Stomach (tissue), 4 donors: ENCODE results near the gene TRIM59.

Experiments
- CTCF ChIP-seq, 7 experiments: fragments of 450-650 bp in 4 of 7; fragments of 200-600 bp in 3 of 7; sonication (generic) in 3 of 7; IDR thresholded peaks; one replicate each; pipeline ENCODE4 v1.5.1; 2016 to 2019; ENCODE audit warnings: antibody characterized with exemption in 7 of 7, control low read depth in 2 of 7, mild to moderate bottlenecking in 1 of 7
- EP300 ChIP-seq: sonication (generic); formaldehyde crosslinking; IDR thresholded peaks from one replicate; pipeline ENCODE4 v1.6.1; 2017; ENCODE audit warnings: antibody characterized with exemption
- POLR2A ChIP-seq, 4 donors: fragments of 450-650 bp; IDR thresholded peaks; one replicate each; pipeline ENCODE4 v1.6.1; 2016; ENCODE audit warnings: antibody characterized with exemption in 4 of 4, control low read depth in 2 of 4, mild to moderate bottlenecking in 1 of 4, moderate library complexity in 1 of 4
- POLR2AphosphoS5 ChIP-seq, 3 donors: sonication (generic); formaldehyde crosslinking; IDR thresholded peaks; one replicate each; pipeline ENCODE4 v1.6.1; 2016; ENCODE audit warnings: antibody characterized with exemption in 3 of 3

- TF ChIP-seq POLR2AphosphoS5 (IDR thresholded peaks at IDR 0.05) = no peak
- no peak for TF ChIP-seq CTCF (IDR thresholded peaks at IDR 0.05)
- no peak for TF ChIP-seq POLR2A (IDR thresholded peaks at IDR 0.05)
- TF ChIP-seq EP300 = no peak
Observed at GRCh38 chr3:160446522-160447056, 3.0 kb downstream of the TRIM59 start.
